RWPE1 (cell line): ENCODE measurements around the gene EML4.

Experiments used
- CTCF ChIA-PET: fragments of 350-600 bp; sonication (Branson Sonifier 250); formaldehyde crosslinking; extraction: SDS; loops from one replicate; lab custom pipeline; 2021; lab: Yijun Ruan, JAX
- POLR2A ChIA-PET: fragments of 400-600 bp; formaldehyde crosslinking; extraction: SDS; loops from one replicate; lab custom pipeline; 2020; ENCODE audit warnings: antibody characterized with exemption; ENCODE audit not compliant: low non-redundant PET; lab: Yijun Ruan, JAX
- DNase-seq: peaks from one replicate; pipeline ENCODE4 v3.0.0; 2012; ENCODE audit warnings: low spot score
- H3K27ac ChIP-seq: fragments of 450-650 bp; 2 replicates; pipeline ENCODE4 v1.5.1; 2017
- CTCF ChIP-seq: fragments of 450-650 bp; conservative IDR thresholded peaks from 2 replicates; pipeline ENCODE4 v1.5.1; 2017; ENCODE audit warnings: low read depth, mild to moderate bottlenecking

Gene EML4

GRCh38 chr2:42319265-42319664 is 150.1 kb downstream of the EML4 start:
- ChIA-PET POLR2A (no interaction called here), CTCF (interaction anchor here (1.9 kb wide), 1 partner anchor 9 kb away, joined by 9 read pairs; no protein-coding TSS in a partner anchor)
- no peak overlapping the region for H3K27ac ChIP-seq
- DNase-seq, result no peak
- TF ChIP-seq CTCF, result no peak

- no peak for TF ChIP-seq CTCF
- ChIA-PET POLR2A (no interaction called here), CTCF (no interaction called here)
- no peak for DNase-seq
- H3K27ac ChIP-seq, result no peak overlapping the region
Measured at GRCh38 chr2:42321452-42322064, 152.4 kb downstream of the EML4 start.

GRCh38 chr2:42324244-42324643 is 155.1 kb downstream of the EML4 start:
- ChIA-PET CTCF (interaction anchor here (0.6 kb wide), 1 partner anchor 219 kb away, joined by 5 read pairs; no protein-coding TSS in a partner anchor), POLR2A (no interaction called here)
- no peak for DNase-seq
- no peak overlapping the region for H3K27ac ChIP-seq
- no peak for TF ChIP-seq CTCF

GRCh38 chr2:42324949-42325348 is 155.8 kb downstream of the EML4 start:
- CTCF ChIA-PET, result interaction anchor here (0.6 kb wide), 1 partner anchor 219 kb away, joined by 5 read pairs; no protein-coding TSS in a partner anchor
- POLR2A ChIA-PET, result no interaction called here
- H3K27ac ChIP-seq, result no peak overlapping the region
- no peak for DNase-seq
- TF ChIP-seq CTCF, result no peak

- no peak for TF ChIP-seq CTCF
- H3K27ac ChIP-seq, result no peak overlapping the region
- ChIA-PET CTCF (interaction anchor here (0.7 to 1.2 kb wide), 2 partner anchors 10 to 359 kb away, joined by 3 read pairs; no protein-coding TSS in a partner anchor), POLR2A (no interaction called here)
- DNase-seq, result no peak
Measured at GRCh38 chr2:42325609-42326008, 156.5 kb downstream of the EML4 start.

- no peak overlapping the region for H3K27ac ChIP-seq
- ChIA-PET CTCF (no interaction called here), POLR2A (no interaction called here)
- no peak for DNase-seq
- no peak for TF ChIP-seq CTCF
Measured at GRCh38 chr2:42327125-42327524, 158.0 kb downstream of the EML4 start.
